ENCODE results near the gene LPCAT4.
A peak's percentile ranks its signal among the peaks of the same experiment; 100 is the strongest.
"Not testable (repeated sequence)": the region's sequence is repeated elsewhere in the genome, so short reads cannot be mapped to it uniquely, and the experiment has no call there.

The LPCAT4 gene

GRCh38 chr15:34367101-34368081 is at the start of gene LPCAT4:
Gene LPCAT4 (minus strand): TSS chr15:34367196. CDS start chr15:34367100, 96 bp downstream.
- FAIRE-seq (no peak), DNase-seq (ENCODE audit: low spot score) (peak; percentile 72)

- DNase-seq (ENCODE audit: low spot score); FAIRE-seq: not testable (repeated sequence)
Measured at GRCh38 chr15:34409511-34409910, 42.5 kb upstream of the LPCAT4 start.

GRCh38 chr15:34408973-34409372 is 42.0 kb upstream of the LPCAT4 start:
- FAIRE-seq = not testable (repeated sequence)

GRCh38 chr15:34403899-34404298 is 36.9 kb upstream of the LPCAT4 start:
- not testable (repeated sequence) for DNase-seq (ENCODE audit: low spot score); FAIRE-seq

More at GRCh38 chr15:34408973-34409372, 42.0 kb upstream of the LPCAT4 start:
- not testable (repeated sequence) for DNase-seq (ENCODE audit: low spot score)

- FAIRE-seq; DNase-seq (ENCODE audit: low spot score): not testable (repeated sequence)
Measured at GRCh38 chr15:34403160-34403598, 36.2 kb upstream of the LPCAT4 start.

GRCh38 chr15:34397637-34398259 is 30.8 kb upstream of the LPCAT4 start:
- DNase-seq (ENCODE audit: low spot score); FAIRE-seq: not testable (repeated sequence)

GRCh38 chr15:34392981-34393380 is 26.0 kb upstream of the LPCAT4 start:
- not testable (repeated sequence) for FAIRE-seq; DNase-seq (ENCODE audit: low spot score)

GRCh38 chr15:34389594-34390086 is 22.6 kb upstream of the LPCAT4 start:
- not testable (repeated sequence) for FAIRE-seq; DNase-seq (ENCODE audit: low spot score)

GRCh38 chr15:34381829-34382521 is 15.0 kb upstream of the LPCAT4 start:
- FAIRE-seq; DNase-seq (ENCODE audit: low spot score): not testable (repeated sequence)

GRCh38 chr15:34380491-34380890 is 13.5 kb upstream of the LPCAT4 start:
- not testable (repeated sequence) for DNase-seq (ENCODE audit: low spot score); FAIRE-seq

GRCh38 chr15:34376856-34377255 is 9.9 kb upstream of the LPCAT4 start:
- DNase-seq (ENCODE audit: low spot score) (no peak), FAIRE-seq (no peak)

GRCh38 chr15:34375541-34375940 is 8.5 kb upstream of the LPCAT4 start:
- not testable (repeated sequence) for DNase-seq (ENCODE audit: low spot score)

GRCh38 chr15:34374816-34375215 is 7.8 kb upstream of the LPCAT4 start:
- no peak for FAIRE-seq
- no peak for DNase-seq (ENCODE audit: low spot score)

More at GRCh38 chr15:34375541-34375940, 8.5 kb upstream of the LPCAT4 start:
- FAIRE-seq = not testable (repeated sequence)

GRCh38 chr15:34373951-34374350 is 7.0 kb upstream of the LPCAT4 start:
- DNase-seq (ENCODE audit: low spot score) (no peak), FAIRE-seq (no peak)

GRCh38 chr15:34370643-34371042 is 3.6 kb upstream of the LPCAT4 start:
- FAIRE-seq = no peak
- no peak for DNase-seq (ENCODE audit: low spot score)

GRCh38 chr15:34370129-34370528 is 3.1 kb upstream of the LPCAT4 start:
- DNase-seq (ENCODE audit: low spot score) (no peak), FAIRE-seq (no peak)

GRCh38 chr15:34366271-34367065 is 528 bp downstream of the LPCAT4 start:
- no peak for FAIRE-seq
- DNase-seq (ENCODE audit: low spot score) = peak; percentile 40

- DNase-seq (ENCODE audit: low spot score) (no peak), FAIRE-seq (no peak)
Measured at GRCh38 chr15:34365836-34366235, 1.2 kb downstream of the LPCAT4 start.

GRCh38 chr15:34365091-34365825 is 1.7 kb downstream of the LPCAT4 start:
- no peak for FAIRE-seq
- DNase-seq (ENCODE audit: low spot score) = no peak

GRCh38 chr15:34364041-34364440 is 3.0 kb downstream of the LPCAT4 start:
- FAIRE-seq = no peak

More at GRCh38 chr15:34364041-34364440, 3.0 kb downstream of the LPCAT4 start:
- no peak for DNase-seq (ENCODE audit: low spot score)

Data from RCC 7860 (cell line).